HUES48 (cell line): ENCODE measurements around the gene KLF12.

Experiments
- H3K27ac ChIP-seq: one replicate; pipeline ENCODE4 v1.7.0; 2013; ENCODE audit warnings: low read depth, low read length, inconsistent platforms
- H3K27me3 ChIP-seq: 2 replicates; pipeline ENCODE4 v1.6.1; 2013; ENCODE audit warnings: mild to moderate bottlenecking, low read length; ENCODE audit not compliant: control insufficient read depth, insufficient read depth
- H3K36me3 ChIP-seq: 2 replicates; pipeline ENCODE4 v1.6.1; 2013; ENCODE audit warnings: low read length; ENCODE audit not compliant: control insufficient read depth, insufficient read depth
- H3K4me1 ChIP-seq: 2 replicates; pipeline ENCODE4 v1.6.1; 2013; ENCODE audit warnings: mild to moderate bottlenecking, low read length; ENCODE audit not compliant: control insufficient read depth, insufficient read depth
- H3K4me3 ChIP-seq: 2 replicates; pipeline ENCODE4 v1.5.1; 2013; ENCODE audit warnings: mild to moderate bottlenecking, low read depth, low read length
- H3K9ac ChIP-seq: 2 replicates; pipeline ENCODE4 v1.6.1; 2013; ENCODE audit warnings: mild to moderate bottlenecking, low read depth, low read length, moderate library complexity
- H3K9me3 ChIP-seq: 2 replicates; pipeline ENCODE4 v1.6.1; 2013; ENCODE audit warnings: low read length; ENCODE audit not compliant: control insufficient read depth, insufficient read depth

KLF12 gene

GRCh38 chr13:74134221-74134776, at the start of gene KLF12:
Gene KLF12 (minus strand): TSS chr13:74134404.
- peak within 1 kb of the TSS; percentile 97 for H3K4me3 ChIP-seq
- peak within 1 kb of the TSS; percentile 70 for H3K9ac ChIP-seq
- H3K9me3 ChIP-seq = no peaks in the 10 kb centered on the region
- H3K36me3 ChIP-seq = no peaks in the 10 kb centered on the region
- H3K4me1 ChIP-seq = peaks cover 23% of the 10 kb centered on the region
- peaks cover 14% of the 10 kb centered on the region for H3K27me3 ChIP-seq
- peak within 1 kb of the TSS; percentile 96 for H3K27ac ChIP-seq

- Histone ChIP-seq H3K27me3 (no peaks in the 10 kb centered on the region), H3K4me1 (no peaks in the 10 kb centered on the region), H3K9ac (no peak overlapping the region), H3K36me3 (no peaks in the 10 kb centered on the region), H3K9me3 (no peaks in the 10 kb centered on the region), H3K27ac (no peak overlapping the region), H3K4me3 (no peak overlapping the region)
Measured at GRCh38 chr13:74182491-74182890, 48.3 kb upstream of the KLF12 start.

GRCh38 chr13:74174810-74175209, 40.6 kb upstream of the KLF12 start:
- Histone ChIP-seq H3K4me1 (no peaks in the 10 kb centered on the region; the same call in 1 of the 2 replicates), H3K4me3 (no peak overlapping the region), H3K9me3 (no peaks in the 10 kb centered on the region)

GRCh38 chr13:74173822-74174221, 39.6 kb upstream of the KLF12 start:
- Histone ChIP-seq H3K4me3 (no peak overlapping the region), H3K27me3 (no peaks in the 10 kb centered on the region), H3K27ac (no peak overlapping the region), H3K36me3 (no peaks in the 10 kb centered on the region), H3K9ac (no peak overlapping the region), H3K9me3 (no peaks in the 10 kb centered on the region), H3K4me1 (no peaks in the 10 kb centered on the region; the same call in 1 of the 2 replicates)

More at GRCh38 chr13:74174810-74175209, 40.6 kb upstream of the KLF12 start:
- no peaks in the 10 kb centered on the region for H3K27me3 ChIP-seq
- H3K27ac ChIP-seq = no peak overlapping the region
- no peak overlapping the region for H3K9ac ChIP-seq
- H3K36me3 ChIP-seq = no peaks in the 10 kb centered on the region

- Histone ChIP-seq H3K4me1 (no peaks in the 10 kb centered on the region; the same call in 1 of the 2 replicates), H3K27me3 (no peaks in the 10 kb centered on the region), H3K27ac (no peak overlapping the region), H3K4me3 (no peak overlapping the region), H3K9ac (no peak overlapping the region), H3K9me3 (no peaks in the 10 kb centered on the region), H3K36me3 (no peaks in the 10 kb centered on the region)
Measured at GRCh38 chr13:74171641-74172040, 37.4 kb upstream of the KLF12 start.

GRCh38 chr13:74169676-74170075, 35.5 kb upstream of the KLF12 start:
- H3K4me3 ChIP-seq = no peak overlapping the region
- H3K9me3 ChIP-seq = no peaks in the 10 kb centered on the region
- no peaks in the 10 kb centered on the region for H3K4me1 ChIP-seq
- H3K36me3 ChIP-seq = no peaks in the 10 kb centered on the region
- no peak overlapping the region for H3K9ac ChIP-seq
- no peak overlapping the region for H3K27ac ChIP-seq
- no peaks in the 10 kb centered on the region for H3K27me3 ChIP-seq

- Histone ChIP-seq H3K9ac (no peak overlapping the region), H3K4me3 (no peak overlapping the region), H3K9me3 (no peaks in the 10 kb centered on the region)
Measured at GRCh38 chr13:74168263-74168675, 34.1 kb upstream of the KLF12 start.

GRCh38 chr13:74166261-74167004, 32.2 kb upstream of the KLF12 start:
- Histone ChIP-seq H3K27me3 (no peaks in the 10 kb centered on the region), H3K9ac (no peak overlapping the region), H3K27ac (no peak overlapping the region), H3K4me3 (no peak overlapping the region), H3K4me1 (no peaks in the 10 kb centered on the region), H3K36me3 (no peaks in the 10 kb centered on the region), H3K9me3 (no peaks in the 10 kb centered on the region)

More at GRCh38 chr13:74168263-74168675, 34.1 kb upstream of the KLF12 start:
- Histone ChIP-seq H3K36me3 (no peaks in the 10 kb centered on the region), H3K27me3 (no peaks in the 10 kb centered on the region), H3K4me1 (no peaks in the 10 kb centered on the region), H3K27ac (no peak overlapping the region)

- H3K4me3 ChIP-seq = no peak overlapping the region
- no peaks in the 10 kb centered on the region for H3K36me3 ChIP-seq
- 0 out of 2 replicates have a peak, but pooled peaks cover 2% of the 10 kb centered on the region for H3K4me1 ChIP-seq
- no peak overlapping the region for H3K9ac ChIP-seq
- H3K27ac ChIP-seq = no peak overlapping the region
- no peaks in the 10 kb centered on the region for H3K27me3 ChIP-seq
- no peaks in the 10 kb centered on the region for H3K9me3 ChIP-seq
Measured at GRCh38 chr13:74162782-74163181, 28.6 kb upstream of the KLF12 start.

GRCh38 chr13:74162135-74162534, 27.9 kb upstream of the KLF12 start:
- Histone ChIP-seq H3K9me3 (no peaks in the 10 kb centered on the region), H3K9ac (no peak overlapping the region), H3K4me1 (0 out of 2 replicates have a peak, but pooled peaks cover 3% of the 10 kb centered on the region), H3K4me3 (no peak overlapping the region), H3K36me3 (no peaks in the 10 kb centered on the region), H3K27me3 (no peaks in the 10 kb centered on the region), H3K27ac (no peak overlapping the region)

GRCh38 chr13:74158571-74159352, 24.6 kb upstream of the KLF12 start:
- Histone ChIP-seq H3K9me3 (no peaks in the 10 kb centered on the region), H3K4me3 (no peak overlapping the region), H3K4me1 (0 out of 2 replicates have a peak, but pooled peaks cover 3% of the 10 kb centered on the region), H3K27me3 (no peaks in the 10 kb centered on the region), H3K9ac (no peak overlapping the region), H3K36me3 (no peaks in the 10 kb centered on the region), H3K27ac (no peak overlapping the region)
